ENCODE data around the gene PRPSAP2.
"Not testable (repeated sequence)": the region's sequence is repeated elsewhere in the genome, so short reads cannot be mapped to it uniquely, and the experiment has no call there.

The PRPSAP2 gene

DNA sequence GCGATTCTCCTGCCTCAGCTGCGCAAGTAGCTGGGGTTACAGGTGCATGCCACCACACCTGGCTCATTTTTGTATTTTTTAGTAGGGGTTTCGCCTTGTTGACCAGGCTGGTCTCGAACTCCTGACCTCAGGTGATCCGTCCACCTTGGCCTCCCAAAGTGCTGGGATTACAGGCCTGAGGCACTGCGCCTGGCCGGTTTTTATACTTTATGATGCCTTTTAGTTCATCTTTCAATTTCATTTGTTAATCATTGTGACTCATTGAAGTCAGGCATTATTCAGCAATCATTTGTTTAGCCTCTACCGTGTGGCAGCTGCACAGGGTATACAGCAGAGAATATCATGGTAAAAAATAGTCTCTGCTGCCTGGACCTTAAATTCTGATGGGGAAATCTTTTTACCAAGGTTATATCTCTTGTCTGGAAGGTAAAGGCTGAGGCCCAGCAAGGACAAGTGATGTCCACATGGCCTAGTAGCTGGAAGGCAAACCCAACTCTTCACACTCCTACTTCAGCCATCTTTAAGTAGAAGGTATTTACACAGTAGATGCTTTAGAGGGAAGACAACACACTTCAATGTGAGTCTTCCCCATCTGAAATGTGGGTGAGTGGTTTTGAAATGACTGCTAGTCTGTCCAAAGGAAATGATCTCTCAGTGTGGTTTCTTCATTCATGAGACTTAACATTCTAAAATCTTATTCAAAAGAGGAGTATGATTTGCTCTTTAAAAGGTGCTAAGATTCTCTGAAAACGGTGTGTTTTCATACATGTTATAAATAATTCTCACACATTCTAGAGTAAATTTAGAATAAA is 2.4 kb downstream of the PRPSAP2 start:
- H3K27ac ChIP-seq (ENCODE audit: low read length) = peak overlapping the region; percentile 58
- peaks cover 64% of the 10 kb centered on the region for H3K79me2 ChIP-seq (ENCODE audit: low read length)

DNA sequence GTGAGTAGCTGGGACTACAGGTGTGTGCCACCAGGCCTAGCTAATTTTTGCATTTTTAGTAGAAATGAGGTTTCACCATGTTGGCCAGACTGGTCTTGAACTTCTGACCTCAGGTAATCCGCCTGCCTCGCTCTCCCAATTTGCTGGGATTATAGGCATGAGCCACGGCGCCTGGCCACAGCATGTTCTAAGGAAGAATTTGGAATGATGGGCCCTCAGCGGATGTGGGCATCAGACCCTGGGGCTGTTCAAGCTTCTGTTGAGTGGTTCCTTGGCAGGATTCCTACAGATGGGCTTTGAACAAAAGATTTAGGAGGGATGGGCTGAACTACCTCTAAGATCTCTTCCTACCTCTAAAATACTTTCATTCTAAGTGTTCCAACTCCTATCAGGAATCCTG is 4.1 kb downstream of the PRPSAP2 start:
- Histone ChIP-seq H2AFZ (ENCODE audit: low read depth, low read length) (no peak overlapping the region), H3K4me2 (ENCODE audit: low read length) (no peak overlapping the region), H3K9me3 (ENCODE audit: insufficient read depth, low read length) (no peaks in the 10 kb centered on the region), H3K4me3 (ENCODE audit: low read length) (no peak overlapping the region), H4K20me1 (ENCODE audit: insufficient read depth, low read length) (no peaks in the 10 kb centered on the region), H3K9ac (ENCODE audit: low read length) (no peak overlapping the region), H3K27me3 (ENCODE audit: low read depth, low read length) (no peaks in the 10 kb centered on the region), H3K36me3 (replicated peaks; ENCODE audit: low read depth, low read length) (no peaks in the 10 kb centered on the region), H3K27ac (ENCODE audit: low read length) (no peak overlapping the region), H3K79me2 (ENCODE audit: low read length) (peaks cover 65% of the 10 kb centered on the region), H3K4me1 (ENCODE audit: low read length) (peaks cover 10% of the 10 kb centered on the region)
- no peak for TF ChIP-seq EZH2phosphoT487 (IDR thresholded peaks at IDR 0.05; ENCODE audit: low read depth)
- TF ChIP-seq, protein P1, sequence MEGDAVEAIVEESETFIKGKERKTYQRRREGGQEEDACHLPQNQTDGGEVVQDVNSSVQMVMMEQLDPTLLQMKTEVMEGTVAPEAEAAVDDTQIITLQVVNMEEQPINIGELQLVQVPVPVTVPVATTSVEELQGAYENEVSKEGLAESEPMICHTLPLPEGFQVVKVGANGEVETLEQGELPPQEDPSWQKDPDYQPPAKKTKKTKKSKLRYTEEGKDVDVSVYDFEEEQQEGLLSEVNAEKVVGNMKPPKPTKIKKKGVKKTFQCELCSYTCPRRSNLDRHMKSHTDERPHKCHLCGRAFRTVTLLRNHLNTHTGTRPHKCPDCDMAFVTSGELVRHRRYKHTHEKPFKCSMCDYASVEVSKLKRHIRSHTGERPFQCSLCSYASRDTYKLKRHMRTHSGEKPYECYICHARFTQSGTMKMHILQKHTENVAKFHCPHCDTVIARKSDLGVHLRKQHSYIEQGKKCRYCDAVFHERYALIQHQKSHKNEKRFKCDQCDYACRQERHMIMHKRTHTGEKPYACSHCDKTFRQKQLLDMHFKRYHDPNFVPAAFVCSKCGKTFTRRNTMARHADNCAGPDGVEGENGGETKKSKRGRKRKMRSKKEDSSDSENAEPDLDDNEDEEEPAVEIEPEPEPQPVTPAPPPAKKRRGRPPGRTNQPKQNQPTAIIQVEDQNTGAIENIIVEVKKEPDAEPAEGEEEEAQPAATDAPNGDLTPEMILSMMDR (IDR thresholded peaks at IDR 0.05; ENCODE audit: low read depth, low read length) = no peak

More for the DNA sequence above, 2.4 kb downstream of the PRPSAP2 start:
- TF ChIP-seq, protein P1 (IDR thresholded peaks at IDR 0.05; ENCODE audit: low read depth, low read length) = no peak
- TF ChIP-seq EZH2phosphoT487 (IDR thresholded peaks at IDR 0.05; ENCODE audit: low read depth) = no peak
- H3K36me3 ChIP-seq (replicated peaks; ENCODE audit: low read depth, low read length) = no peaks in the 10 kb centered on the region
- peak overlapping the region; percentile 50 for H3K4me3 ChIP-seq (ENCODE audit: low read length)
- H3K4me1 ChIP-seq (ENCODE audit: low read length) = peaks cover 10% of the 10 kb centered on the region
- H4K20me1 ChIP-seq (ENCODE audit: insufficient read depth, low read length) = no peaks in the 10 kb centered on the region
- H3K4me2 ChIP-seq (ENCODE audit: low read length) = peak overlapping the region; percentile 69
- no peaks in the 10 kb centered on the region for H3K9me3 ChIP-seq (ENCODE audit: insufficient read depth, low read length)
- H3K27me3 ChIP-seq (ENCODE audit: low read depth, low read length) = no peaks in the 10 kb centered on the region
- H2AFZ ChIP-seq (ENCODE audit: low read depth, low read length) = no peak overlapping the region
- H3K9ac ChIP-seq (ENCODE audit: low read length) = no peak overlapping the region

DNA sequence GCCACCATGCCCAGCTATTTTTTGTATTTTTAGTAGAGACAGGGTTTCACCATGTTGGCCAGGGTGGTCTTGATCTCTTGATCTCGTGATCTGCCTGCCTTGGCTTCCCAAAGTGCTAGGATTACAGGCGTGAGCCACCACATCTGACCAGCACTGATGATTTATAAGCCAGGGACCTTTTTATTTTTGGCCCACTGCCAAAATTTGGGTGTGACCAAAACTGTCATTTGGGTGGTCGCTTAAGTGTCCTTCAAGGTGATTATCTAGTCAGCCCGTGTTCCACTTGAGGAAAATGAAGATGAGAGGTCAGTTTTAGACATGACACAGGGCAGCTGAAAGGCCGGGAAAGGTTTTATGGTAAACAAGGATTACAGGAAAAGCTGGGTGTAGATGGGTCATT is 7.1 kb downstream of the PRPSAP2 start:
- peaks cover 46% of the 10 kb centered on the region for H3K79me2 ChIP-seq (ENCODE audit: low read length)
- H3K4me2 ChIP-seq (ENCODE audit: low read length); H3K27ac ChIP-seq (ENCODE audit: low read length); H4K20me1 ChIP-seq (ENCODE audit: insufficient read depth, low read length); H3K36me3 ChIP-seq (replicated peaks; ENCODE audit: low read depth, low read length); H3K4me3 ChIP-seq (ENCODE audit: low read length); H3K4me1 ChIP-seq (ENCODE audit: low read length); H2AFZ ChIP-seq (ENCODE audit: low read depth, low read length); H3K27me3 ChIP-seq (ENCODE audit: low read depth, low read length); H3K9ac ChIP-seq (ENCODE audit: low read length); H3K9me3 ChIP-seq (ENCODE audit: insufficient read depth, low read length): not testable (repeated sequence)

DNA sequence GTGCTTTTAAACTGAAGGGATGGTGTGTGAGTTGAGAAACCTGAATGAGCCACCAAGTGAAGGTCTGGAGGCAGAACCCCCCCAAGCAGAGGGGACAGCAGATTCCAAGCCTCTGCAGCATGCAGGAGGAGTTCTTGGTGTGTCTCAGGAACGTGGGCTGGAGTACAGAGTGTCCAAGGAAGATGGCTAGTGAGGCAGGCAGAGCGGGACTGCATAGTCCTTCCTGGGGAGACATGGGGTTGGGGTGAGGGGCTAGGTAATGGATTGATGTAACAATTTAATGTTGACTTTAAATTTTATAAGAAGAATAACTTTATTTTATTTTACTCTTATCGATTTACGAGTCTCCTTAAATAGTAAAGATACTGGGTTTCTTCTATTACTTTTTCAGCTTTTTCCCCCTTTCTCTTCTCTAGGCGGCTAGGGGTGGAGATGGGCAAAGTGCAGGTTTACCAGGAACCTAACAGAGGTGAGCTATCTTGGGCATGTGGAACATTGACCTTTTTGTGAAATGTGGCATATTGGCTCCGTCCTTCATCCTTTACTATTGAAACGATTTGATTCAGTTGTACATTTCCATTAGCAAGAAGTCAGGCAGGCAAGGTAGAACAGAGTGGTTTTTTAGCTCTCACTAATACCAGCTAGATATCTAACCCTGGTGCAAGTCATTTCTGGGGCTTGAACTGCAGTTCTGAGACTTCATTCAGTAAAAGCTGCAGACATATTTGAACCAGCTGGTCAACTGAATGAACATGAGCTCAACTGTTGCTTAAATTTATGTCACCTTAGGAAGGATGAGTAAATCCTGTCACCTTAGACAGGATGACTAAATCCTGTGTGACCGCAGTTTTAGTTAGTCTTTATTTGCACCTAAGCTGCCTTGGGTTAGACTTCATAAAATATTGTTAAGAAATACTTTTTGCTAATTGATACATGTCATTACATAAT is 9.2 kb downstream of the PRPSAP2 start:
- H3K36me3 ChIP-seq (replicated peaks; ENCODE audit: low read depth, low read length) = no peaks in the 10 kb centered on the region
- no peak overlapping the region for H3K4me2 ChIP-seq (ENCODE audit: low read length)
- peaks cover 24% of the 10 kb centered on the region for H3K79me2 ChIP-seq (ENCODE audit: low read length)
- no peak overlapping the region for H3K9ac ChIP-seq (ENCODE audit: low read length)
- no peaks in the 10 kb centered on the region for H3K9me3 ChIP-seq (ENCODE audit: insufficient read depth, low read length)
- no peak overlapping the region for H2AFZ ChIP-seq (ENCODE audit: low read depth, low read length)
- H3K27me3 ChIP-seq (ENCODE audit: low read depth, low read length) = no peaks in the 10 kb centered on the region
- TF ChIP-seq, protein P1 (IDR thresholded peaks at IDR 0.05; ENCODE audit: low read depth, low read length) = no peak
- TF ChIP-seq EZH2phosphoT487 (IDR thresholded peaks at IDR 0.05; ENCODE audit: low read depth) = no peak
- no peaks in the 10 kb centered on the region for H3K4me1 ChIP-seq (ENCODE audit: low read length)
- H3K27ac ChIP-seq (ENCODE audit: low read length) = no peak overlapping the region
- no peaks in the 10 kb centered on the region for H4K20me1 ChIP-seq (ENCODE audit: insufficient read depth, low read length)
- H3K4me3 ChIP-seq (ENCODE audit: low read length) = no peak overlapping the region

All from OCI-LY3 (cell line).